Endothelial cell of umbilical vein (primary cell): ENCODE results near the gene CEP128. TPM values are rescaled to one million over a fixed set of nuclear protein-coding genes. Genes with fewer than 3 reads are reported as not detected.

Experiments
- BruUV-seq: library from RNA; stranded (reverse); fragments of 400-500 nt; replicated peaks from 2 replicates; lab custom pipeline; 2021; lab: Mats Ljungman, UMichigan
- CTCF ChIA-PET: fragments of 300-600, 350-600 bp; sonication (Branson Sonifier 250); formaldehyde crosslinking; loops from one replicate; lab custom pipeline; 2021; ENCODE audit warnings: antibody characterized with exemption, inconsistent platforms; lab: Charles Lee
- POLR2A ChIA-PET: fragments of 300-600, 350-600 bp; sonication (Branson Sonifier 250); formaldehyde crosslinking; loops from one replicate; lab custom pipeline; 2021; ENCODE audit warnings: antibody characterized with exemption, inconsistent platforms; lab: Charles Lee
- DNase-seq: peaks from one replicate; pipeline ENCODE4 v3.0.0-alpha.2; 2011; ENCODE audit warnings: low read depth, low spot score
- FAIRE-seq: peaks from 2 replicates; lab custom pipeline; 2011; peaks lifted over from hg19 to GRCh38; lab: Jason Lieb, UNC
- H2AFZ ChIP-seq: 2 replicates; pipeline ENCODE4 v1.6.0; 2012; ENCODE audit warnings: low read depth, low read length, control low read depth, inconsistent platforms
- H3K27ac ChIP-seq: 2 replicates; pipeline ENCODE4 v1.5.1; 2011; ENCODE audit warnings: low read depth, mild to moderate bottlenecking, control low read depth, low read length, moderate library complexity; ENCODE audit not compliant: insufficient read depth
- H3K27me3 ChIP-seq, 2 experiments: 2 replicates each; pipeline versions ENCODE4 v1.6.0 to v1.6.1; 2011; ENCODE audit warnings: low read length in 2 of 2, mixed read lengths in 1 of 2; ENCODE audit not compliant: control insufficient read depth in 2 of 2, insufficient read depth in 2 of 2
- H3K36me3 ChIP-seq, 2 experiments: 2 replicates in 1 of 2; 3 replicates in 1 of 2; pipeline ENCODE4 v1.5.1; 2011; ENCODE audit warnings: low read length in 2 of 2, mild to moderate bottlenecking in 1 of 2, moderate library complexity in 1 of 2; ENCODE audit not compliant: control insufficient read depth in 2 of 2, insufficient read depth in 2 of 2; ENCODE audit errors: extremely low read depth in 1 of 2
- H3K4me1 ChIP-seq: 3 replicates; pipeline ENCODE4 v1.5.1; 2011; ENCODE audit warnings: mild to moderate bottlenecking, low read length; ENCODE audit not compliant: control insufficient read depth, insufficient read depth; ENCODE audit errors: extremely low read depth
- H3K4me2 ChIP-seq: 2 replicates; pipeline ENCODE4 v1.6.1; 2011; ENCODE audit warnings: low read length, control low read depth, mixed read lengths; ENCODE audit not compliant: insufficient read depth
- H3K4me3 ChIP-seq, 3 experiments: fragments of 200-600 bp in 1 of 3; sonication (generic), shearing (Covaris generic) in 1 of 3; replicated peaks in 1 of 3; 2 replicates each; pipeline ENCODE4 v1.5.1; 2011 to 2016; ENCODE audit warnings: control low read depth in 3 of 3, low read length in 3 of 3, mild to moderate bottlenecking in 2 of 3, inconsistent platforms in 1 of 3, low read depth in 1 of 3, moderate library complexity in 1 of 3; ENCODE audit not compliant: insufficient read depth in 1 of 3
- H3K79me2 ChIP-seq: 2 replicates; pipeline ENCODE4 v1.6.0; 2012; ENCODE audit warnings: low read length, inconsistent platforms; ENCODE audit not compliant: control insufficient read depth, insufficient read depth
- H3K9ac ChIP-seq: replicated peaks from 2 replicates; pipeline ENCODE3; 2011; ENCODE audit warnings: low read length, control low read depth; ENCODE audit not compliant: insufficient read depth; ENCODE audit errors: extremely low read depth
- H3K9me1 ChIP-seq: replicated peaks from 3 replicates; pipeline ENCODE4 v1.6.0; 2011; ENCODE audit warnings: mild to moderate bottlenecking, low read length; ENCODE audit not compliant: control insufficient read depth, insufficient read depth; ENCODE audit errors: extremely low read depth
- H3K9me3 ChIP-seq: replicated peaks from 2 replicates; pipeline ENCODE4 v1.5.1; 2012; ENCODE audit warnings: low read length, inconsistent platforms; ENCODE audit not compliant: control insufficient read depth, insufficient read depth
- H4K20me1 ChIP-seq: replicated peaks from 2 replicates; pipeline ENCODE3; 2011; ENCODE audit warnings: mild to moderate bottlenecking, low read length; ENCODE audit not compliant: control insufficient read depth, insufficient read depth; ENCODE audit errors: extremely low read depth
- CTCF ChIP-seq, 2 donors: IDR thresholded peaks; 1 replicate in 1 of 2; 2 replicates in 1 of 2; pipeline ENCODE4 v1.5.1; 2011; ENCODE audit warnings: low read length in 2 of 2, mild to moderate bottlenecking in 2 of 2, moderate library complexity in 2 of 2, control low read depth in 1 of 2, inconsistent platforms in 1 of 2, low read depth in 1 of 2; ENCODE audit not compliant: insufficient read depth in 1 of 2; ENCODE audit errors: extremely low read depth in 1 of 2
- EZH2 ChIP-seq: IDR thresholded peaks from 2 replicates; pipeline ENCODE4 v1.6.1; 2012; ENCODE audit warnings: borderline replicate concordance, low read depth, mild to moderate bottlenecking, moderate library complexity, low read length, inconsistent platforms; ENCODE audit not compliant: severe bottlenecking
- FOS ChIP-seq: IDR thresholded peaks from 2 replicates; pipeline ENCODE4 v1.6.1; 2011; ENCODE audit warnings: mild to moderate bottlenecking, low read length, moderate library complexity, borderline replicate concordance; ENCODE audit not compliant: insufficient read depth
- GATA2 ChIP-seq: IDR thresholded peaks from 2 replicates; pipeline ENCODE4 v1.7.0; 2011; ENCODE audit warnings: low read depth, mild to moderate bottlenecking, moderate library complexity, mixed read lengths, low read length; ENCODE audit not compliant: insufficient read length, insufficient read depth
- JUN ChIP-seq: IDR thresholded peaks from 2 replicates; pipeline ENCODE4 v1.6.1; 2011; ENCODE audit warnings: borderline replicate concordance, low read depth; ENCODE audit not compliant: insufficient read length, insufficient read depth
- MYC ChIP-seq: IDR thresholded peaks from one replicate; pipeline ENCODE4 v1.6.1; 2011; ENCODE audit warnings: mild to moderate bottlenecking, low read depth, low read length
- POLR2A ChIP-seq: IDR thresholded peaks from 2 replicates; pipeline ENCODE4 v1.6.1; 2012; ENCODE audit warnings: low read depth, mild to moderate bottlenecking, control low read depth, low read length
- POLR2AphosphoS5 ChIP-seq: IDR thresholded peaks from 2 replicates; pipeline ENCODE4 v1.6.1; 2012; ENCODE audit warnings: low read depth, mild to moderate bottlenecking, control low read depth, low read length, moderate library complexity; ENCODE audit not compliant: insufficient read depth
- dilution Hi-C: fragments of 300-500 bp; cut with MboI; formaldehyde crosslinking; loops from one replicate; pipeline ENCODE4 v1.15.0; 2019; ENCODE audit warnings: low sequenced_read_pairs; ENCODE audit not compliant: extremely low pct_ligation_motif_present
- intact Hi-C: fragments of 100-400 bp; cut with micrococcal nuclease; formaldehyde crosslinking; loops from one replicate; pipeline ENCODE4 v1.10.0; 2022
- polyA plus RNA-seq, 4 experiments: library from polyadenylated mRNA; depleted of rRNA in 3 of 4; stranded (reverse) in 3 of 4; unstranded in 1 of 4; fragments of >200 nt; gene quantifications; 2 replicates each; pipeline versions ENCODE4 v1.2.1 to v1.2.3, GENCODE V29; 2011 to 2012; ENCODE audit warnings: missing spikeins in 1 of 4
- total RNA-seq: library from RNA; stranded (reverse); gene quantifications from 2 replicates; pipeline ENCODE4 v1.2.3, GENCODE V29; 2021
- TF ChIP-seq, protein P1 (sequence below): IDR thresholded peaks from 2 replicates; pipeline ENCODE4 v1.6.1; 2011; ENCODE audit not compliant: insufficient read depth, insufficient read length

CEP128 gene
- total and polyA plus RNA-seq, 2 donors (not counting 3 experiments of a cell fraction or from before 2014, with no cell fraction given): 0.91 to 23.7 TPM

DNA sequence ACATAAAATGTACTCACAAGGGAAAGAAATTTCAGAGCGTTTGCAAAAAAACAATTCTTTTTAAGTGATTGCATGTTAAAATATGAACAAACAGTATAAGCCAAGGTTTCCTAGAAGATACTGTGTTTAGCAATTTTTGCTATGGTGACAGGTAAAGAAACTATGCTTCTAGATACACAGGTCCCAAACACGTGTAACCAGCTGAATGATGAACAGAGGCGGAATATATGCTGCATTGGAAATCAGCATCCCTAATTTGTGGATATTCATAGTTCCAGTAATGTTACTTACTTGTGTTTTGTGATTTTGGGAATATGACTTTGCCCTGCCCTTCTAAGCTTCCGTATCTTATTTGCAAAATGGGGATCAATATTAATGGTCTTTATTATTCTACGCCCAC is 403.9 kb downstream of the CEP128 start:
- no peaks in the 10 kb centered on the region for H3K4me1 ChIP-seq
- H3K27me3 ChIP-seq: no peaks in the 10 kb centered on the region
- H4K20me1 ChIP-seq: no peaks in the 10 kb centered on the region
- TF ChIP-seq EZH2 (no peak), GATA2 (no peak), CTCF (IDR thresholded peaks at IDR 0.05; ENCODE audit: extremely low read depth in 1 of 2, insufficient read depth in 1 of 2, low read depth in 1 of 2, low read length in 2 of 2) (no peak), JUN (no peak), POLR2A (no peak), MYC (no peak), POLR2AphosphoS5 (no peak), FOS (no peak)
- TF ChIP-seq, protein P1, sequence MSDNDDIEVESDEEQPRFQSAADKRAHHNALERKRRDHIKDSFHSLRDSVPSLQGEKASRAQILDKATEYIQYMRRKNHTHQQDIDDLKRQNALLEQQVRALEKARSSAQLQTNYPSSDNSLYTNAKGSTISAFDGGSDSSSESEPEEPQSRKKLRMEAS: no peak
- H2AFZ ChIP-seq: no peak overlapping the region
- H3K27ac ChIP-seq: no peak overlapping the region
- H3K9me3 ChIP-seq: no peaks in the 10 kb centered on the region
- H3K4me2 ChIP-seq: no peak overlapping the region
- dilution Hi-C loops (no loop called here), intact Hi-C loops (no loop called here)
- H3K9me1 ChIP-seq: no peaks in the 10 kb centered on the region
- no peak overlapping the region for H3K9ac ChIP-seq
- ChIA-PET POLR2A (no interaction called here), CTCF (no interaction called here)
- FAIRE-seq: no peak
- no peak for DNase-seq
- no TSS peak for BruUV-seq
- H3K79me2 ChIP-seq: no peaks in the 10 kb centered on the region
- H3K4me3 ChIP-seq: no peak overlapping the region
- no peaks in the 10 kb centered on the region for H3K36me3 ChIP-seq
